Fibroblast of skin of back (primary cell): ENCODE data around the gene EVL.
"Not testable (repeated sequence)": the region's sequence is repeated elsewhere in the genome, so short reads cannot be mapped to it uniquely, and the experiment has no call there.

ENCODE experiments used
- DNase-seq: peaks from one replicate; pipeline ENCODE4 v3.0.0-alpha.2; 2013

Gene EVL

DNA sequence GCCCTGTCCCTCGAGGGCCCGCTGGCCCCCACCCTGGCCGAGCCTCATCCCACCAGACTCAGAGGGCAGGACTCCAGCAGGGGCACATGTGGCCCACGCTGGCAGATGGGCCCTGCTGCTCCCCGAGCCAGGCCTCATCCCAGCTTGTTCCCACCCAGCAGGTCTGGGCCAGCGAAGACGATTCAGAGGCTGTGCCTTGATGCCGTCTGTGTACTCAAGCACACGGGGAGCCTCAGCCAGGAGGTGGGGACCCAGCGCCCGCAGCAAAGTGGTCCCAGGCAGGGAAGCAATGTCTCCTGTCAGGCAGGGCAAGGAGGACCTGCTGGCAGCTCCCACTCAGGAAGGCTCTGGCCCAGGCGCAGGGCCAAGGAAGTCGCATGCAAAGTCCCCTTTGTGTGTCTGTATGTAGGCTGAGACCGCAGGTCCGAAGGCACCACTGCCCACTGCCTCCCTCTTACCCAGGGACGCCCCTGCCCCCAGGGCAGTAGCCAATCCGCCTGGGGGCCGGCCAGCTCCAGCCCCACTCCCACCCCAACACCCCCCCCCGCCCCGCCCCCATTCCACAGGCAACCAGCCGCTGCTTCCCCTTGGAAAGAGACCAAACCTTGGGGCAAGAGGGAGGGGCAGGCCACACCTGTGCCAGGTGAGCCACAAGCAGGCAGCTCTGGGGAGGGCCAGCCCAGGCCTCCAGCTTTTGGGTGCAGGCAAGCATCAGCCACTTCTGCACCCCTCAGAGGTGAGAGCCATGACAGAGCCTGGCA, 84.8 kb downstream of the EVL start:
- DNase-seq: no peak

DNA sequence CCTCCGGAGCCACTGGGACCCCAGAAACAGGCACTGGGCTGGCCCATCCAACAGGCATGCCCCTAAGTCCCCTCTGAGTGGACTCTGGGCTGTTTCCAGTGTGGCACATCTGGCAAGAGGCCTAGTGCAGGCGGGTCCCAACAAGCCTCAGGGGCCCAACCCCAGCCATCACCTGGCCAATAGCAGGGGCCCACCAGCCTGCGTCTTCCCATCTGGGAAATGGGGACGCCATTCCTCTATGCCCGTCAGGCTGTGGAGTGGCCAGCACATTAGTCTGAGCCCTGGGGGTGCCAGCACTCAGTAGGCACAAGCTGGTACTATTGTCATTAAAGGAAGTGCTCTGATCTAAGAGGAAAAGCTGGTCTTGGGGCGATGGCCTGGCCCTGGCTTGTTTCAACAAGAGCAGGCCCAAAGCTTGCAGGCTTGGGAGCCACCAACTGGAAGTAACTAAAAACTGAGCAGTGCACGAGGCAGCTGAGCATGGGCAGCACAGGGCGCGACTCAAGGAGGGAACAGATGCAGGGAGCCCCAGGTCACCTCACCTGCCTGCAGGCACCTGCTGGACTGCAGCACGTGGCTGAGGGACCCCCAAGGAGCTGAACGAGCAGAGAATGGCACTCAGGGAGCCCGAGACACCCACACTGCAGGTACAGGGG, 85.8 kb downstream of the EVL start:
- no peak for DNase-seq

DNA sequence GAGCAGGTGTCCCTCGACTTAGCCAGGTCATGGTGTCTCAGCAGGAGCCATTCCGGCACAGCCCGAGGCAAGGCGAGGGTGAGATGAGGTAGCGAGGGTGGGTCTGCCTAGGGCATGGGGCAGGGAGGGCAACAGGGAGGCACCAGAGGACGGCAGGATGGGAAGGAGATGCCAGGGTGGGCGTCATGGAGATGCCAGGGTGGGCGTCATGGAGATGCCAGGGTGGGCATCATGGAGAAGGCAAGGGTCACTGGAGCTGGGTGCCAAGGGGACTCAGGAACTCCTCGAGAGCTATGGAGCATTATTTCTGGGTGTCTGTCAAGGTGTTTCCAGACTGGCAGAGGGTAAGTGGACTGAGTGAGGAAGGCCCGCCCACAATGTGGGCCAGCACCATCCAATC, 86.9 kb downstream of the EVL start:
- DNase-seq: no peak

DNA sequence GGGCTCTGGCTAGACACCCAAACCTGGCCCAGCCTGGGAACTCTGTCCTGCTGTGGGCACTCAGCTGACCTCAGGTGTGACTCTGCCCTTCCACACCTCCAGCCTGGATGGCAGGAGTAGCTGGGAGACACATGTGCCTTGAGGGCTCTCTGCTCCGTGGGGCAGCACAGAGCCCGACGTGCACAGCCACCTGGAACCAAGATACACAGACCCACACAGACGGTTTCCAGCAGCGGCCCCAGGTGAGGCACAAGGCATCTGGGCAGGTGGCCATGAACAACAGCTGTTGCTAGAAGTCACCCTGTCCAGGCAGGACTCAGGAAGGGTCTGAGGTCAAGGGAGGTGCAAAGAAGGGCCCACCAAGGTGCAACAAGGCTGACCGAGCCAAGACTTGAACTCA, 88.3 kb downstream of the EVL start:
- DNase-seq: no peak

DNA sequence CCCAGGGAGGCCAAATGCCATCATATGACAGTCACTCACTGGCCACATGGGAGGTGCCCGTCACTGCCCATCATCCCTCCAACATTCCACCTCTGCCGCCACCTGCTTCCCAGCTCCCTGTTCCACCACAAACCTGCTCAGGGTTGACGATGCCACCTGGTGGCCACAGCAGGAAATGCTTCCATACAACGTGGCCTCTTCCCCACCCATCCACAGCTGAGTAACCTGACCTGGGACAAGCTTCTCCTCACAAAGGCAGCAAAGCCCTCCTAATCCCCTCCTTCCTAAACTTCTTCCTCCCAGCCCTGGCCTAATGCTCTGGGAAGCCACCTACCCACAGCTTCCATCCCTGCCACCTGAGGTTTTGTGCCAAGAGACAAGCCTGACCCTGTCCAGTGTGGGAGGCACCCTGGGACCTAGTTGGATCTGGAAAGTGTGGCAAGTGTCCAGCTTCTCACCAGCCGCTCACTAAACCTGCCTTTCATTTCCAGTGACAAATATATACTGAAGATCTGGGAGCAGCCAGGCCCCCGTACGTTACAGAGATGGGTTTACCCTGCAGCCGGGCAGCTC, 89.9 kb downstream of the EVL start:
- DNase-seq: peak; percentile 19

DNA sequence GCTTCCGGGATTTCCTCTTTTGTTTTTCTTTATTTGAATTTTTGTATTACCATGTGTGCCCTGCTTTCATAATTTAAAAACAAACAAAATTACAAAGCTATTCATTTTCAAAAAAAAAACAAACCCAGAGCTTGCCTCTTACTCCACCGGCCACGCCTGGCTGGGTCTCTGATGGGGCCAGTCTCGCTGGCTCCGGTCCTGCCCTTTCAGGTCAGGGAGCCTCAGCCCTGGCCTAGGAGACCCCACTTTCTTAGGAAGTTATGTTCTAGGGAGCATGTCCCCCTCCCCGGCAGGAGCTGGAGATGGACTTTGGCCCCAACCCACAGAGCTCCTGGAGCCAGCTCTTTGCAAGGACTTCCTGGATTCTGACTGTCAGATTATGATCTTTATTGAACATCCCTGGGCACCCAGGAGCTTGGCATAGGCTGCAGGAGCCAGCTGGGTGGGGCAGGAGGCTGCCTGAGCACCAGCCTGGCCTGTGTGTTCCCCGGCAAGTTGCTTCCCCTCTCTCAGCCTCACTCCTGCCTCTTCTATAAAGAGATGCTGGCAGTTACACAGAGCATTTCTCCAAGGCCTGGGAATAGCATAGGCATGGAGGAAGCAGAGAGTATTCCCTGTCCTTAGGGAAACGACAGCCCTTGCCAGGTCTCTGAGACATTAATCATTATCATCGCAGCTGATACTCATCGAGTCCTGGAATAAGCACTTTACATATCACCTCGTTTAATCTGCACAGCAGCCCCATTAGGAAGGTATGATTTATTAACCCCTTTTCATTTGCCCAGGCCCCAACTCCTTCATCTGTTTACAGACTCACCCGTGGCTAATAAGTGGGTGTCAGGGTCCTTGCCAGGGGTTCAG, 90.8 kb downstream of the EVL start:
- DNase-seq: no peak

DNA sequence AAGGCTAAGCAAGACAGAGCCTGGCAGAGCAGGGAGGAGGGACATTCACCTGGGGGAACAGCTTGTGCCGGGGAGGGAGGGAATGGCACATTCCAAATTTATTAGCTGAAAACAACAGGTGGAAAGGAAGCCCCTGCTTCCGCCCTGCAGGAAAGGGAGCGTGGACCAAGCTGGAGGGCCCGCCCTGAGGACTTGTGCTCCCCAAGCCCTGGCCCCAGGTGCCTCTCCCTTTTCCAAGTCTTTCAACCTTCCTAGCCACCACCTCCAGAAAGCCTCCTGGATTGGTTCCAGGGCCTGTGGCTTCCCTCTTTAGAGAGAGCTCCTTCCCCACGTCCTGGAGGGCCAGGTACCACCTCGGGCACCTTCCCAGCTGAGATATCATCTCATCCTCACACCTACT, 91.6 kb downstream of the EVL start:
- no peak for DNase-seq

DNA sequence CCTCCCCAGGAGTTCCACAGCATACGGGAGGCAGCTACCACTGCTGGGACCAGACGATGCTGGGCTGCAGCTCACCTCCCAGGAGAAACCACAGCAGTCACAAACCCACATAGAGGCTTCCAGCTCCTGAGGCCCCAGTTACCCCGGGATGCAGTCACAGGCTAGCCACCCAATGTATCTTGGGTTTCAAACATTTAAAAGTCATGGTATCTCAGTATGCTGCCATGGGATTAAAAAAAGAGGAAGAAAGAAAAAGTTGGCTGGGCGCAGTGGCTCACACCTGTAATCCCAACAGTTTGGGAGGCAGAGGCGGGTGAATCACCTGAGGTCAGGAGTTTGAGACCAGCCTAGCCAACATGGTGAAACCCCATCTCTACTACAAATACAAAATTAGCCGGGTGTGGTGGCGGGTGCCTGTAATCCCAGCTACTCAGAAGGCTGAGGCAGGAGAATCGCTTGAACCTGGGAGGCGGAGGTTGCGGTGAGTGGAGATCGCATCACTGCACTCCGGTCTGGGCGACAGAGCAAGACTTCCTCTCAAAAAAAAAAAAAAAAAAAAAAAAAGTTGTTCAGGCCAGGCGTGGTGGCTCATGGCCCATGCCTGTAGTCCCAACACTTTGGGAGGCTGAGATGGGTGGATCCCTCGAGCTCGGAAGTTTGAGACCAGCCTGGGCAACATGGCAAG, 92.5 kb downstream of the EVL start:
- DNase-seq: not testable (repeated sequence)

DNA sequence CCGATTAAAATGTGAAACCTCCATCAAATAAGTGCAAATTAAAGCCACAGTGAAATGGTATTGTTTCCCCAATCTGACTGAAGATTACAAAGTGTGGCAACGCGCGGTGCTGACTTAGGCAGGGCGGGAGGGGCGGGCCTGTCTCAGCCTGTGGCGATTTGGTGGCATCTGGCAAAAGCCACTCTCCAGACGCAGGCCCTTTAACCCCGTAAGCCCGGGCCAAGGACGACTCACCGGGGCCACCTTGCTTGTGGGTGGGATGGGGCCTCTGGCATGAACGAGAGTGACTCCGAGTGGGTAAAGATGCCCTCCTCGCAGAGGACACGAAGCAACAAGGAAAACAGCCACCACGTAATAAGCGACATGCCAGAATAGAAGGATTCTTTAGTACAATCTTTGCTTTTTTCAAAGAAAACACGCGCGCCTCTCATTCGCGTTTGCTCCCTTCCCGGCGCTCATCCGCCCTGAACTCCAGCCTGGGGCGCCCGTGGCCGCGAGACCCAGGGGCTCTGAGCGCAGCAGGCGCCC, 93.4 kb downstream of the EVL start:
- no peak for DNase-seq

DNA sequence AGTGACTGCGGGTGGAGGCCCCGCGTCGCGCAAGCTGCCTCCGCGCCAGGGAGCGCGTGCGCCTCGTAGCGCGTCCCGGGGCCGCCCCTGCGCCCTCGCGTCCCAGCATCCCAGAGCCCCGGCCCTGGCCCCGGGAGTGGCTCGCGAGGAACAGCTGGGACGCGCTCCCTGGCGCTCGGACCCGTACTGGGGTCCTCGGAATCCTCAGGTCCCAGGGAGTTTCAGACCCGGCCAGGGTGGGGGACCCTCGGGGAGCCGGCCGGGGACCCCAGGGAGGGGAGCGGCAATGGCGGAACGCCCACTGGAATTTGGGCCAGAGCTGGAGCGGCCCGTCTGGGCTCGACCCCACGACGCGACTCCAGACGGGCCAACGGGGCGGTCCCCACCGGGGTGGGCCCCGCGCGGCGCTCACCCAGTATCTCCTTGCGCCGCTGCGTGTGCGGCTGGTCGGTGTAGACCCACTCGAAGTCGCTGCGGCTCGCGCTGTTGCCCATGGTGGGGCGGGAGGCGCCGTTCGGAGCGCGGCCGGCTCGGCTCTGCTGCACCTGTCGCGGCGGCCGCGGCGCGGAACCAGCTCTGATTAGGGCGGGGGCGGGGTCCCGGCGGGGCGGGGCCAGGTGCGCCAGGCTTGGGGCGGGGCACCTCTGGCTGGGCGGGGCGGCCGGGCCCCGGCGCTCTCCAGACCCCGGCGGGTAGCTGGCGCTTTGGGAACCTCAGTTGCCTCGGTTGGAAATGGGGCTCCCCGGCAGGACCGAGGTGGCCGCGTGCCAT, 94.1 kb downstream of the EVL start, which contains the start of gene DEGS2:
Gene DEGS2, minus strand, starts transcription at position 552 of the 771 bp plus-strand sequence. Its CDS starts 58 bp downstream, at position 494.
- DNase-seq: no peak

DNA sequence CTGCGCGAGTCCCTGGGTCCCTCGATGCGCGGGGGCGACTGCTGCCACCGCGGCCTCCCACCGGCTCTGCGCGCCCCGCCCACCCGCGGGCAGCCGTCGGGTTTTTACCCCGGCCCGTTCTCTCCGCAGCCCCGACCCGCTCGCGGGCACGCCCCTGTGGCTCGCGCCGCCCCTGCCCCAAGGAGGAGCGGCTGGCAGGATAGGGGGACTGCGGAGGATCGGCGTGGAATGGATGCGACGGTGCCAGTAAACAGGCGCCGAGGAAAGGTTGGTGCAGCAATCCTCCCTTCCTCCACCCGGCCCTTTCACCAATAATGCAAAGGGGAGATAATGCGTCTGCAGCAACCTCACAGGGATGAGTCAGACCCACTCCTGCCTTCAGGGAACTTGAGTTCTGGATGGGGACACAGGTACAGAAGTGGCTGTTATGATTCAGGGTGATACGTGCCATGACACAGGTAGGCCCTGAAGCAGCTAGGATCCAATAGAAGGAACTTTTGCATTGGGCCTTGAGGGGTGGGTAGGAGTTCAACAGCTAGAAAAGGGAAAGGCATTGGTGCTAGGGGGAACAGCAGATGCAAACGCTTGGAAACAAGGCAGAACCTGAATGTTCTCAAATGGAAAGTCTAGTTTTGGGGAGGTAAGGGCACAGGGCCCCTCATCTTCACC, 94.8 kb downstream of the EVL start:
- DNase-seq: no peak

DNA sequence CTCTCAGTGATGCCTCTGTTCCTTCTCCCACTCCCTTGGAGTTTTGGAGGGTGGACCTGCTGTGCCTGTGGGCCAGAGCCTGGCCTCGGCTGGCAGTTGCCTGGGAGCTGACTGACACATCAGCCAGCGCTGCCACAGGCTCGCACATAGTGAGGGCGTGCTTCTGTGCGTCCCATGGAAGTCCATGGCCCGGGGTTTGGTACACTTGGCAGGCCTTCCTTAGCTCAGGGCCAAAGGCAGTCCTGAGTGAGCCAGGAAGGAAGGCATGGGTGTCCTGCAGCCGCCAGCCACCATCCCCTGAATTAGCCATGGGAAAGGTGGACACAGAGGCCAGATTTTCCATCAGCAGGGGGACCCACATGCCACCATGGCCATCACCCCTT, 95.3 kb downstream of the EVL start:
- DNase-seq: no peak

DNA sequence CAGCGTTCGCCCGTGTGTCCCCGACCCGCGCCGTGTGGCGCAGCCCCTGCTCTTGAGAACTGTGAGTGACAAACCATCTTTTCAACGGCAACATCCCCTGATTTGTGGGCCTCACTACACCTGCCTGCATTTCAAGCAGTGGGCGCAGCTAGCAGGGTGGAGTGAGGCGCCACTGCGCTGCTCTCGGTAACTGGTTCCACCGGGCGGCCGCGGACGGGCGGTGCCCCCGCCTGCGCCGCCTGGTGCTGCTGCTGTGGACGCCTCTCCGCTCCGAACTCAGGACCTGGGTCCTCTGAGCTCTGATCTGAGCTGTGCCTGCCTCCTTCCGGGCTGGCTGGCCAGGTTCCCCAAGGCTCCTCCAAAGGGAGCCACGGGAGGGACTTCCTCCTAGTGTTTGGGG, 100.2 kb downstream of the EVL start:
- DNase-seq: no peak

DNA sequence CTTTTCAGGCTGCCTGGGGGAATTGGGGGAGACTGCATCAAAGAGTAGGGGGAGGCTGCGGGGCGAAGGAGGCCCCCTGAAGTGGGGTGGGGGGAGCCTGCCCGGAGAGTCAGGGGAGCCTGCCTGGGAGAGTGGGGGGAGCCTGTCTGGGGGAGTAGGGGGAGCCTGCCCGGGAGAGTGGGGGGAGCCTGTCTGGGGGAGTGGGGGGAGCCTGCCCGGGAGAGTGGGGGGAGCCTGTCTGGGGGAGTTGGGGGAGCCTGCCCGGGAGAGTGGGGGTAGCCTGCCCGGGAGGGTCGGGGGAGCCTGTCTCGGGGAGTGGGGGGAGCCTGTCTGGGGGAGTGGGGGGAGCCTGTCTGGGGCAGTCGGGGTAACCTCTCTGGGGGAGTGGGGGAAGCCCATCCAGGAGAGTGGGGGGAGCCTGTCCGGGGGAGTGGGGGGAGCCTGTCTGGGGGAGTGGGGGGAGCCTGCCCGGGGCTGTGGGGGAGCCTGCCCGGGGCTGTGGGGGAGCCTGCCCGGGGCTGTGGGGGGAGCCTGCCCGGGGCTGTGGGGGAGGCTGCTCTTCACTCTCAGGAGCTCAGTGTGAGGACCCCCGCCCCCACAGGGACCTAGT, 100.7 kb downstream of the EVL start:
- no peak for DNase-seq

DNA sequence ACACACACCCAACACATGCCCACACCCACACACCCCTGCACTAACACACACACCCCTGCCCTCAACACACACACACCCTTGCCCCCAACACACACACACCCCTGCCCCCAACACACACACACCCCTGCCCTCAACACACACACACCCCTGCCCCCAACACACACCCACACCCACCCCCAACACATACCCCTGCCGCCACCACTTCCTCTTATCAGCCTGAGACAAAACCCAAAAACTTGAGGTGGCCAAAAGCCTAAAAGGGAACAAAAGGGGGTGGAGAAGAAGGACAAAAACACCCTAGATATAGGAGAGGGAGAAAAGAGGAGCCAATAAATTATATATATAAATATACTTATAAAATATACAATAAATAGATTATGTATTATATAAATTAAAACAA, 103.3 kb downstream of the EVL start:
- no peak for DNase-seq

DNA sequence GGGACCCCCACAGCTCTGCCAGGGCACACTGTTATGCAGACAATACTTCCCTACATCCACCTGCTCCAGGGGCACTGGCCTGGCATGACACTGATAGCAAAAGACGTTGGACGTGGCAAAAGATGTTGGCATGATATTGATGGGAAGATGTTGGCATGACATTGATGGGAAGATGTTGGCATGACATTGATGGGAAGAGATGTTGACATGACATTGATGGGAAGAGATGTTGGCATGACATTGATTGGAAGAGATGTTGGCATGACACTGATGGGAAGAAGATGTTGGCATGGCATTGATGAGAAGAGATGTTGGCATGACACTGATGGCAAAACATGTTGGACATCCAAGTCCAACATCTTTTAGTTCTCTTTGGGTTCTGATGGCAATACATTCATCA, 105.7 kb downstream of the EVL start:
- no peak for DNase-seq

DNA sequence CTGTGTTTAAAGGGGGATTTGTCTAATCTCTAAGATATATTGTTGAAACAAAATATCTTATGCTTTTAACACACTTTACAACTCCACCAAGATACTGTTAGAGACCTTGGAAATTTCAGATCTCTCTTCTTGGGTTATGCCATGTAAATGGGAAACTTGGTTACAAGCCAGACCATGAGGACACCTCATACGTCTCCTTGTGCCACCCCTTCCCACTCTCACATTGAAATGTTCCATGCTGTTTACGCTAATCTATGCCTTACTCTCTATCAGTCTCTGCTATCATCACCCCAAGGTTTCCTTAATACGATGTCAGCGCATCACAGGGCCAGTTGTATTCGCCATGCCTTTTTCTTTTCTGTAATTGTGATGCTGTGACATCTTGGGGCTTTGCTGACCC, 107.6 kb downstream of the EVL start:
- no peak for DNase-seq

DNA sequence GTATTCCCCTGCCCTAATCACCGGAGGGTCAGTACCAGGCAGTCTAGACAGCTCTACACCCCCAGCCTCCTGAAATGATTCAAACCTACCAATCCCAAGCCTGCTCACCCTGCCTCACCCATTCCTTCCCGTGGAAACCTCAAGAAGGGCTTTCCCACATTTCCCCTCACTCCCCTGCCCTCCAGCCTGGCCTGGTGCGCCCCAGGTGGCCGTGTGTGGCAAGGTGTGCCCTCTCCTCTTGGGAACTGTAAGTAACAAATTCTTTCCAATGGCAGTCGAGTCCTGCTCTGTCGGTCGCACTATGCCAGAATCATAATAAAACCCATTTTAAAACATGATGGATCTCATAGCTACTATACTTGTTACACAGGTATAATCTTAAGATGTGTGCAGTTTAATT, 108.1 kb downstream of the EVL start:
- DNase-seq: no peak

DNA sequence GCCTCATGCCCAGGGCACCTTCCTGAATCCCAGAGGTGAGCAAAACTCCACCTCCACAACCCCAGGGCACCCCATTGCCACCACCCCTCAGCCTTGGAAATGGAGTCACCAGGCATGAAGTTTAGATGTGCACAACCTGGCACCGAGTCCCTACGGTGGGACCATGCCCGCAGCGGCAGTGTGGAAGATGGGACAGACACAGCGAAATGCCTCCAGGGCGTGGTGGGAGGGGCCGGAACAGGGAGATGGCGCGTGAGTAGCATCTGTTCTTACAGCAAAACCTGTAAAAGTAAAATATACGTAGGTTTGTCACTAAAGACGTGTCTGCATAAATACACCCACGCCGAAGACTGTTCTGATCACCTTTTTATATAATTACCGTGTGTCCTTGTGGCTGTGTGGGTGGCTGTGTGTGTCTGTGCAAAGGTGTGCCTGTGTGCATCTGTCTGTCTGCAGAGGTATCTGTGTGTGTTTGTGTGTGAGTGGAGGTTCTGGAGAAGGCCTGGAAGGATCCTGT, 111.6 kb downstream of the EVL start:
- DNase-seq: no peak

DNA sequence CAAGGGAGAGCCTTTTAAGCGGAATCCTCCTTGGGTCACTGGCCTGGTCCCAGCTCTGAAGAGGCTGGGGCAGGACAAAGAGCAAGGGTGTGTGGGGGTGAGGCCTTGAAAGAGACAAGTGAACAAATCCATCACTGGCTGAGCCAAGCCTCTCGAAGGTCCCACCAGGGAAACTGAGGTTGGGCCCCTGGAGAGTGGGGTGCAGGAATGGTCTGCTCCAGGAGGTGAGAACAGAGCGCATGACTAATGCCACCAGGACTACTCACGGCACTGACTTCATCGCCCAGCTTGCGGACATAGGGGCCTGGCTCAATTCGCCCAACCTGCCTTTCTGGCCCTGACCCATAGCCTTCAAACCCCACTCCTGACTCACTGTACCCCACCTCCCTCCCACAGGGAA, 113.5 kb downstream of the EVL start:
- no peak for DNase-seq
